ENCODE measurements around the gene RNF8. TPM values are rescaled to one million over a fixed set of nuclear protein-coding genes. Genes with fewer than 3 reads are reported as not detected.
"Not testable (repeated sequence)": the region's sequence is repeated elsewhere in the genome, so short reads cannot be mapped to it uniquely, and the experiment has no call there.

The RNF8 gene
- total and polyA plus RNA-seq, 2 experiments from 2014 or later: 30.6 to 30.8 TPM

DNA sequence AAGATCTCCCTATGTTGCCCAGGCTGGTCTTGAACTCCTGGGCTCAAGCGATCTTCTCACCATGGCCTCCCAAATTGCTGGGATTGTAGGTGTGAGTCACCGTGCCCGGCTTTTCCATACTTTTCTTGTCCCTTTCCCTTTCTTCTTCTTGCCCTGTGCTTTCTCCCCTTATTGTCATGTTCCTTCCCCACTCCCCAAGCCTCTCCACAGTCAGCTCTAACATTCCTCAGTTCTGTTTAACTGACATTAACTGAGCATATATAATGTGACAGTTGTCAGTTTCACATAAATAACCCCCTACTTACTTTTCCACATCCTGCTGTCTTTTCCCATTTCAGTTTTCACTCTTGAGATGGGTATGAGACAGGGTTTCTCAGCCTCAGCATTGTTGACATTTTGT lies 9.5 kb upstream of the RNF8 start:
- Histone ChIP-seq H2AFZ (no peak overlapping the region), H3K4me1 (ENCODE audit: insufficient read depth) (no peaks in the 10 kb centered on the region), H3K9me2 (replicated peaks; ENCODE audit: insufficient read depth) (no peaks in the 10 kb centered on the region), H4K20me1 (ENCODE audit: insufficient read depth, poor library complexity, severe bottlenecking) (no peaks in the 10 kb centered on the region), H3K27me3 (no peaks in the 10 kb centered on the region), H3K36me3 (replicated peaks; ENCODE audit: insufficient read depth, low read depth) (no peaks in the 10 kb centered on the region), H3K79me2 (no peaks in the 10 kb centered on the region), H3K27ac (no peak overlapping the region), H3K9me3 (ENCODE audit: low read depth) (no peaks in the 10 kb centered on the region), H3K4me3 (no peak overlapping the region), H3K4me2 (no peak overlapping the region)
- DNase-seq (ENCODE audit: low spot score): no peak
- TF ChIP-seq, protein P1, sequence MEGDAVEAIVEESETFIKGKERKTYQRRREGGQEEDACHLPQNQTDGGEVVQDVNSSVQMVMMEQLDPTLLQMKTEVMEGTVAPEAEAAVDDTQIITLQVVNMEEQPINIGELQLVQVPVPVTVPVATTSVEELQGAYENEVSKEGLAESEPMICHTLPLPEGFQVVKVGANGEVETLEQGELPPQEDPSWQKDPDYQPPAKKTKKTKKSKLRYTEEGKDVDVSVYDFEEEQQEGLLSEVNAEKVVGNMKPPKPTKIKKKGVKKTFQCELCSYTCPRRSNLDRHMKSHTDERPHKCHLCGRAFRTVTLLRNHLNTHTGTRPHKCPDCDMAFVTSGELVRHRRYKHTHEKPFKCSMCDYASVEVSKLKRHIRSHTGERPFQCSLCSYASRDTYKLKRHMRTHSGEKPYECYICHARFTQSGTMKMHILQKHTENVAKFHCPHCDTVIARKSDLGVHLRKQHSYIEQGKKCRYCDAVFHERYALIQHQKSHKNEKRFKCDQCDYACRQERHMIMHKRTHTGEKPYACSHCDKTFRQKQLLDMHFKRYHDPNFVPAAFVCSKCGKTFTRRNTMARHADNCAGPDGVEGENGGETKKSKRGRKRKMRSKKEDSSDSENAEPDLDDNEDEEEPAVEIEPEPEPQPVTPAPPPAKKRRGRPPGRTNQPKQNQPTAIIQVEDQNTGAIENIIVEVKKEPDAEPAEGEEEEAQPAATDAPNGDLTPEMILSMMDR (IDR thresholded peaks at IDR 0.05; ENCODE audit: poor library complexity): no peak
- TF ChIP-seq EZH2 (IDR thresholded peaks at IDR 0.05; ENCODE audit: borderline replicate concordance) (no peak), EZH2phosphoT487 (IDR thresholded peaks at IDR 0.05; ENCODE audit: low read depth, severe bottlenecking, unreplicated experiment) (no peak)
- 93% methylated on average over 3 of the region's 3 CpGs for WGBS (ENCODE audit: low lambda C conversion rate, missing lambda C conversion rate)

DNA sequence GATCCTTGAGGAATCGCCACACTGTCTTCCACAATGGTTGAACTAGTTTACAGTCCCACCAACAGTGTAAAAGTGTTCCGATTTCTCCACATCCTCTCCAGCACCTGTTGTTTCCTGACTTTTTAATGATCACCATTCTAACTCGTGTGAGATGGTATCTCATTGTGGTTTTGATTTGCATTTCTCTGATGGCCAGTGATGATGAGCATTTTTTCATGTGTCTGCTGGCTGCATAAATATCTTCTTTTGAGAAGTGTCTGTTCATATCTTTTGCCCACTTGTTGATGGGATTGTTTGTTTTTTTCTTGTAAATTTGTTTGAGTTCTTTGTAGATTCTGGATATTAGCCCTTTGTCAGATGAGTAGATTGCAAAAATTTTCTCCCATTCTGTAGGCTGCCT lies 8.0 kb upstream of the RNF8 start:
- not testable (repeated sequence) for DNase-seq (ENCODE audit: low spot score); H4K20me1 ChIP-seq (ENCODE audit: insufficient read depth, poor library complexity, severe bottlenecking); H3K4me2 ChIP-seq; H3K27ac ChIP-seq; H3K36me3 ChIP-seq (replicated peaks; ENCODE audit: insufficient read depth, low read depth); H3K79me2 ChIP-seq; H3K9me3 ChIP-seq (ENCODE audit: low read depth); H3K27me3 ChIP-seq; H2AFZ ChIP-seq; H3K4me3 ChIP-seq; H3K4me1 ChIP-seq (ENCODE audit: insufficient read depth); H3K9me2 ChIP-seq (replicated peaks; ENCODE audit: insufficient read depth)
- WGBS (ENCODE audit: low lambda C conversion rate, missing lambda C conversion rate): 89% methylated on average over 3 of the region's 3 CpGs

DNA sequence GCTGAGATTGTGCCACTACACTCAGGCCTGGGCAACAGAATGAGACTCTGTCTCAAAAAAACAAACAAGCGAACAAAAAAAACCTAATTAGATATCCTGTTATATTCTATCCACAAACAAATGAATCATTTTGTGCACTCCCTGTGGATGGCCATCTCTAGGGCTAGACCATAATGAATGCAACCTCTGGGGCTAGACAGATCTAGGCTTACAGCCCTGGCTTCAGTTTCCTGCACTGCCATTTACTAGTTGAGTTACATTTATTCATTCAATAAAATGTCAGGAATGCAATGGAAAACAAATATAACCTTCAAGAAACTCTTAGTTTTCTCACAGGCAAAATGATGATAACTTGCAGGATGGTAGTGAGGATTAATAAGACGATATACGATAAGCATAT lies 6.6 kb upstream of the RNF8 start:
- no peak for DNase-seq (ENCODE audit: low spot score)
- Histone ChIP-seq H3K4me2 (no peak overlapping the region), H3K9me2 (replicated peaks; ENCODE audit: insufficient read depth) (no peaks in the 10 kb centered on the region), H3K27ac (no peak overlapping the region), H3K79me2 (no peaks in the 10 kb centered on the region), H3K27me3 (no peaks in the 10 kb centered on the region), H3K4me3 (no peak overlapping the region), H2AFZ (no peak overlapping the region), H4K20me1 (ENCODE audit: insufficient read depth, poor library complexity, severe bottlenecking) (no peaks in the 10 kb centered on the region), H3K9me3 (ENCODE audit: low read depth) (no peaks in the 10 kb centered on the region), H3K36me3 (replicated peaks; ENCODE audit: insufficient read depth, low read depth) (no peaks in the 10 kb centered on the region), H3K4me1 (ENCODE audit: insufficient read depth) (no peaks in the 10 kb centered on the region)
- no peak for TF ChIP-seq EZH2phosphoT487 (IDR thresholded peaks at IDR 0.05; ENCODE audit: low read depth, severe bottlenecking, unreplicated experiment)
- no peak for TF ChIP-seq EZH2 (IDR thresholded peaks at IDR 0.05; ENCODE audit: borderline replicate concordance)
- TF ChIP-seq, protein P1 (IDR thresholded peaks at IDR 0.05; ENCODE audit: poor library complexity): no peak
- WGBS (ENCODE audit: low lambda C conversion rate, missing lambda C conversion rate): 91% methylated on average over 3 of the region's 3 CpGs

DNA sequence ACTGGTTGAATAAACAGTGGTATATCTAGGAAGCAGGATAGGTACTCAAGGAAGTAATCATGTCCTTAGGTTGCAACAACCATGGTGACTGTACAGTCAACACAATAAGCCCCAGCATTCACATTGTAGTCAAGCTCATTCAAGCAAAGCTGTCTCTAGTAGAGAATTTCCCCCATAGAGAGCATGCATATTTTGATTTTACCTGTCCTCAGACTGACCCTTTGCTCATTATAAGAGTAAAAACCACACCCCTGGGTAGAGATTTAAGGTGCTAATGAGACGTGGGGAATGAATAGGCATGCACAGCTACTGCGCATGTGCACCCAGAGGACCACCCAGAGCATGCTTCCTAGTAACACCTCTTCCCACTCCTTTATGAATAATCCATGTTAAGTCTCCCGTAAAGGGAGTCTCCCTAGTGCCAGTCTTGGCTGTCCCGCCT lies 6.1 kb upstream of the RNF8 start:
- Histone ChIP-seq H3K4me2 (no peak overlapping the region), H3K9me2 (replicated peaks; ENCODE audit: insufficient read depth) (no peaks in the 10 kb centered on the region), H3K36me3 (replicated peaks; ENCODE audit: insufficient read depth, low read depth) (no peaks in the 10 kb centered on the region), H3K79me2 (no peaks in the 10 kb centered on the region), H3K9me3 (ENCODE audit: low read depth) (no peaks in the 10 kb centered on the region), H3K27ac (no peak overlapping the region), H4K20me1 (ENCODE audit: insufficient read depth, poor library complexity, severe bottlenecking) (no peaks in the 10 kb centered on the region), H3K4me3 (no peak overlapping the region), H2AFZ (no peak overlapping the region), H3K4me1 (ENCODE audit: insufficient read depth) (no peaks in the 10 kb centered on the region), H3K27me3 (no peaks in the 10 kb centered on the region)
- TF ChIP-seq, protein P1 (IDR thresholded peaks at IDR 0.05; ENCODE audit: poor library complexity): no peak
- no peak for TF ChIP-seq EZH2phosphoT487 (IDR thresholded peaks at IDR 0.05; ENCODE audit: low read depth, severe bottlenecking, unreplicated experiment)
- no peak for TF ChIP-seq EZH2 (IDR thresholded peaks at IDR 0.05; ENCODE audit: borderline replicate concordance)
- no peak for DNase-seq (ENCODE audit: low spot score)
- 80% methylated on average over 4 of the region's 4 CpGs for WGBS (ENCODE audit: low lambda C conversion rate, missing lambda C conversion rate)

Data from hepatocyte (in vitro differentiated cells).